HG02610 (cell line): ENCODE measurements around the gene SLC25A27.
"Not testable (repeated sequence)": the region's sequence is repeated elsewhere in the genome, so short reads cannot be mapped to it uniquely, and the experiment has no call there.

Experiments
- ATAC-seq: cut with Tn5 transposase; IDR thresholded peaks from one replicate; pipeline ENCODE4 v1.9.1; 2021; ENCODE audit warnings: mild to moderate bottlenecking, moderate library complexity; ENCODE audit not compliant: unreplicated experiment

SLC25A27 gene

GRCh38 chr6:46652603-46653438, at the start of gene SLC25A27, which contains the start of gene CYP39A1:
TSS of gene SLC25A27 (plus strand) at chr6:46652975. CDS start at chr6:46653193, 218 bp downstream.
TSS of gene CYP39A1 (minus strand) at chr6:46652818. CDS start at chr6:46652582, 236 bp downstream.
- peak; percentile 100 for ATAC-seq

- ATAC-seq, result no peak
Measured at GRCh38 chr6:46605091-46605797, 47.5 kb upstream of the SLC25A27 start.

- no peak for ATAC-seq
Measured at GRCh38 chr6:46606338-46606737, 46.4 kb upstream of the SLC25A27 start.

GRCh38 chr6:46610862-46611553, 41.8 kb upstream of the SLC25A27 start:
- no peak for ATAC-seq

GRCh38 chr6:46612645-46613044, 40.1 kb upstream of the SLC25A27 start:
- ATAC-seq, result no peak

GRCh38 chr6:46618726-46619125, 34.0 kb upstream of the SLC25A27 start:
- no peak for ATAC-seq

- ATAC-seq, result no peak
Measured at GRCh38 chr6:46626228-46626909, 26.4 kb upstream of the SLC25A27 start.

GRCh38 chr6:46626976-46627375, 25.8 kb upstream of the SLC25A27 start:
- ATAC-seq, result no peak

GRCh38 chr6:46628498-46628897, 24.3 kb upstream of the SLC25A27 start:
- no peak for ATAC-seq

- ATAC-seq, result no peak
Measured at GRCh38 chr6:46628976-46629375, 23.8 kb upstream of the SLC25A27 start.

GRCh38 chr6:46629691-46630090, 23.1 kb upstream of the SLC25A27 start:
- ATAC-seq, result no peak

- ATAC-seq, result no peak
Measured at GRCh38 chr6:46632053-46632452, 20.7 kb upstream of the SLC25A27 start.

GRCh38 chr6:46635462-46635861, 17.3 kb upstream of the SLC25A27 start:
- no peak for ATAC-seq

GRCh38 chr6:46637145-46637544, 15.6 kb upstream of the SLC25A27 start:
- no peak for ATAC-seq

- no peak for ATAC-seq
Measured at GRCh38 chr6:46637933-46638332, 14.8 kb upstream of the SLC25A27 start.

- ATAC-seq, result no peak
Measured at GRCh38 chr6:46638650-46639049, 14.1 kb upstream of the SLC25A27 start.

- ATAC-seq, result no peak
Measured at GRCh38 chr6:46642928-46643751, 9.6 kb upstream of the SLC25A27 start.

- ATAC-seq, result no peak
Measured at GRCh38 chr6:46645265-46645664, 7.5 kb upstream of the SLC25A27 start.

- ATAC-seq, result not testable (repeated sequence)
Measured at GRCh38 chr6:46648108-46648507, 4.7 kb upstream of the SLC25A27 start.
